Lower leg skin (tissue), 4 donors: ENCODE measurements around the gene TBXAS1. TPM values are rescaled to one million over a fixed set of nuclear protein-coding genes. Genes with fewer than 3 reads are reported as not detected.
"Not testable (repeated sequence)": the region's sequence is repeated elsewhere in the genome, so short reads cannot be mapped to it uniquely, and the experiment has no call there.

Experiments used
- DNase-seq, 2 donors: peaks; one replicate each; pipeline ENCODE4 v3.0.0-alpha.2; 2019; ENCODE audit warnings: low spot score in 2 of 2
- H3K4me3 ChIP-seq: fragments of 200-600 bp; sonication (generic); 2 replicates; pipeline ENCODE4 v1.5.1; 2017; ENCODE audit warnings: mild to moderate bottlenecking, low read depth; ENCODE audit not compliant: poor library complexity, severe bottlenecking
- POLR2A ChIP-seq, 2 donors: fragments of 450-650 bp; IDR thresholded peaks; one replicate each; pipeline ENCODE4 v1.6.1; 2016 to 2017; ENCODE audit warnings: antibody characterized with exemption in 2 of 2, mild to moderate bottlenecking in 1 of 2, moderate library complexity in 1 of 2
- WGBS, 2 donors: methylation state at CpG; one replicate each; pipeline ENCODE4 v1.1.5; 2018; 5-methylcytosine and 5-hydroxymethylcytosine counted together
- intact Hi-C: fragments of 100-400 bp; cut with DNase I; formaldehyde crosslinking; loops from one replicate; pipeline ENCODE4 v1.15.0; 2023; ENCODE audit warnings: low total_unique reads
- total RNA-seq, 4 donors: library from RNA; depleted of rRNA; stranded (reverse); fragments of >200 nt; gene quantifications; one replicate each; pipeline ENCODE4 v1.1.0, GENCODE V29; 2016
- TF ChIP-seq, protein P1 (sequence below), 3 donors: fragments of 450-650 bp; IDR thresholded peaks; one replicate each; pipeline ENCODE4 v1.5.1; 2016; ENCODE audit warnings: antibody characterized with exemption in 3 of 3, mild to moderate bottlenecking in 3 of 3, moderate library complexity in 2 of 3

Gene TBXAS1
- total RNA-seq, 4 donors from 2014 or later = 0.91 to 9.9 (median 2.4) TPM

DNA sequence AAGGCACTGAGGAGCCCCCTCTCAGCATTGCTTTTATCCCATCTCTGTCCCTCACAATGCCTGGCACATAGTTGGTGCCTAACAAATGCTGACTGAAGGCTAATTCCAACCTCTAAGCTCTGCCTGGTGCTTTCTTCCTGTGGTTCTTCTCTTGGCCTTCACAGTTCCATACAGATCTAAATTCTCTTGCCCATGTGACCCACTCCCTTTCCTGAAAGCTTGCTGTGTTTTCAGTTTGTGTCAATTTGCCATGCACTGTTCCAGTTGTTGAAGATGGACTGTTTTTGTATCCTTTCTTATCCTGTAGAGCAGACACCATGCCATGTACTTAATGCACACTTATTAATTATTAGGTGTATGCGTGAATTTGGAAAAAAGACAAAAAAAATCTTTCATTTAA, 9.2 kb downstream of the TBXAS1 start:
- WGBS, 2 donors = 78 to 86% methylated on average over 1 of the region's 1 CpG
- no peak for DNase-seq

GRCh38 chr7:139838876-139839275, 9.8 kb downstream of the TBXAS1 start:
- intact Hi-C loops = no loop called here
- TF ChIP-seq, protein P1, sequence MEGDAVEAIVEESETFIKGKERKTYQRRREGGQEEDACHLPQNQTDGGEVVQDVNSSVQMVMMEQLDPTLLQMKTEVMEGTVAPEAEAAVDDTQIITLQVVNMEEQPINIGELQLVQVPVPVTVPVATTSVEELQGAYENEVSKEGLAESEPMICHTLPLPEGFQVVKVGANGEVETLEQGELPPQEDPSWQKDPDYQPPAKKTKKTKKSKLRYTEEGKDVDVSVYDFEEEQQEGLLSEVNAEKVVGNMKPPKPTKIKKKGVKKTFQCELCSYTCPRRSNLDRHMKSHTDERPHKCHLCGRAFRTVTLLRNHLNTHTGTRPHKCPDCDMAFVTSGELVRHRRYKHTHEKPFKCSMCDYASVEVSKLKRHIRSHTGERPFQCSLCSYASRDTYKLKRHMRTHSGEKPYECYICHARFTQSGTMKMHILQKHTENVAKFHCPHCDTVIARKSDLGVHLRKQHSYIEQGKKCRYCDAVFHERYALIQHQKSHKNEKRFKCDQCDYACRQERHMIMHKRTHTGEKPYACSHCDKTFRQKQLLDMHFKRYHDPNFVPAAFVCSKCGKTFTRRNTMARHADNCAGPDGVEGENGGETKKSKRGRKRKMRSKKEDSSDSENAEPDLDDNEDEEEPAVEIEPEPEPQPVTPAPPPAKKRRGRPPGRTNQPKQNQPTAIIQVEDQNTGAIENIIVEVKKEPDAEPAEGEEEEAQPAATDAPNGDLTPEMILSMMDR (IDR thresholded peaks at IDR 0.05) = no peak
- no peak for TF ChIP-seq POLR2A (IDR thresholded peaks at IDR 0.05)
- H3K4me3 ChIP-seq = no peak overlapping the region
- DNase-seq = peak in 1 of 2 donors; percentile 8
- WGBS, 2 donors = 62 to 66% methylated on average over 6 of the region's 6 CpGs

More for the DNA sequence above, 9.2 kb downstream of the TBXAS1 start:
- no peak overlapping the region for H3K4me3 ChIP-seq
- intact Hi-C loops = no loop called here
- TF ChIP-seq, protein P1 (IDR thresholded peaks at IDR 0.05) = no peak
- TF ChIP-seq POLR2A (IDR thresholded peaks at IDR 0.05) = no peak

DNA sequence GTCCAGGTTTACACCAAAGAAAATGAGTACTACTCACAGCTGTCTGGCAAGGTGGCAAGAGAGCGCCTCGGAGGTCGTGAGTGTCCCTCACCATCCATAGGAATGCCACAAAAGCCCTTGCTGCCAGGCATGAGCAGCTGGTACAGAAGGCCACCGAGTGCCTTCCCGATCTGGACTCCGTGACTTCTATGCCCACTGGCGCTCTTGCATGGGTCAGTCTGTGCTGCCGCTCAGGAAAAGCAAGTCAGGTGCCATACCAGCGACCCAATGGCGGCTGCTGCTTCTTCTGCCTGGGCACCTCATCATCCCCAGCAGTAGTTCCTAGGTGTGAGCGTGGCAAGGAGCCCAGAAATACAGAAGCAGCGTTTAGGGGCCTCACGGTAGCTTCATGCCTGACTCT, 11.7 kb downstream of the TBXAS1 start:
- intact Hi-C loops = loop anchor here (1.0 kb wide), 1 partner anchor 40 kb away; no protein-coding TSS in a partner anchor
- H3K4me3 ChIP-seq = no peak overlapping the region
- peak in 1 of 2 donors; percentile 74 for DNase-seq
- 91 to 95% methylated on average over 13 of the region's 13 CpGs for WGBS, 2 donors
- no peak for TF ChIP-seq POLR2A (IDR thresholded peaks at IDR 0.05)
- TF ChIP-seq, protein P1 (IDR thresholded peaks at IDR 0.05) = no peak

DNA sequence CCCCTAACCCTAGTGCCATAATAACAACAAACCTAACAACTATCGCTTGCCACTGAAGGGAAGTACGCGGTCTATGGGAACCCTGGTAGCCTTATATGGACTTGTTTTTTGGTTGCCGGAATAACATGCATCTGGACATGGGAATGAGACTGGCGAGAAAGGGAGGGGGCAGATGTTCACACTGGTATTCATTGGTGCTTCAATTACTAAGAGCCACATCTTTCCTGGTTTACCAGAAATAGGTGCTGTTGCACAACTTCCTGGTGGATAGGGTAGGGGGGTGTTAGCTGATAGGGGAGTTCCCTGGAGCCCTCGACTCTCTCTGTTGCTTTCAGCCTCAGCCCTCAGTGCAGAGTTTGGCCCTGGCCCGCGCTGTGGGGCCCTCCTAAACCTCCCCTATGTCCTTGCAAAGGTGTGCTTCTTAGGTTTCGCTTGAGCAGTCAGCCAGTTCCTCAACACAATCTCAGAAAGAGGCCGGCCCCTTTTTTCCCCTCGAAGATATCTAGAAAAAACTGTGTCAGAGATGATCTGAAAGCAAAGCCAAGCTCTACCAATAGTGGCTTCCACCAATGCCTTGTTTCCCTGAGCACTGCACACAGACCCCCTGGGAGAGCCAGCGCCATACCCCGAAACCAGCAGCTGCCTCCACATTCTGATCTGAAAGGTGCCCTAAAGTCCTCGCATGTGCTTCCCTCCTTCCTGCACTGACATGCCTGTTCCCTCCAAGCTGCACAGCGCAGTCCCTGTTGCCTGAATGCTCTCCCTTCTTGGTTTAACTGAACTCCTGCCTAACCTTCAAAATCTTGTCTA, 13.5 kb downstream of the TBXAS1 start:
- H3K4me3 ChIP-seq = no peak overlapping the region
- peak in 1 of 2 donors; percentile 52 for DNase-seq
- TF ChIP-seq, protein P1 (IDR thresholded peaks at IDR 0.05) = no peak
- no peak for TF ChIP-seq POLR2A (IDR thresholded peaks at IDR 0.05)
- intact Hi-C loops = no loop called here
- WGBS, 2 donors = 73 to 81% methylated on average over 15 of the region's 15 CpGs

DNA sequence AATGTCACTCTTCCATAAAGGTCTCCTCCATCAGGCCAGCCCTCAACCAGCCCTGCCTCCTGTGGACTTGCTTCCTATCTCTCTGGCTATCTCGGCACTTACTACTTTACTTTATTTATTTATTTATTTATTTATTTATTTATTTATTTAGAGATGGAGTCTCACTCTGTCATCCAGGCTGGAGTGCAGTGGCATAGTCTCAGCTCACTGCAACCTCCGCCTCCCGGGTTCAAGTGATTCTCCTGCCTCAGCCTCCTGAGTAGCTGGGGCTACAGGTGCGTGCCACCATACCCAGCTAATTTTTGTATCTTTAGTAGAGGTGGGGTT, 14.1 kb downstream of the TBXAS1 start:
- 97 to 98% methylated on average over 4 of the region's 4 CpGs for WGBS, 2 donors
- H3K4me3 ChIP-seq, DNase-seq, intact Hi-C loops: not testable (repeated sequence)

DNA sequence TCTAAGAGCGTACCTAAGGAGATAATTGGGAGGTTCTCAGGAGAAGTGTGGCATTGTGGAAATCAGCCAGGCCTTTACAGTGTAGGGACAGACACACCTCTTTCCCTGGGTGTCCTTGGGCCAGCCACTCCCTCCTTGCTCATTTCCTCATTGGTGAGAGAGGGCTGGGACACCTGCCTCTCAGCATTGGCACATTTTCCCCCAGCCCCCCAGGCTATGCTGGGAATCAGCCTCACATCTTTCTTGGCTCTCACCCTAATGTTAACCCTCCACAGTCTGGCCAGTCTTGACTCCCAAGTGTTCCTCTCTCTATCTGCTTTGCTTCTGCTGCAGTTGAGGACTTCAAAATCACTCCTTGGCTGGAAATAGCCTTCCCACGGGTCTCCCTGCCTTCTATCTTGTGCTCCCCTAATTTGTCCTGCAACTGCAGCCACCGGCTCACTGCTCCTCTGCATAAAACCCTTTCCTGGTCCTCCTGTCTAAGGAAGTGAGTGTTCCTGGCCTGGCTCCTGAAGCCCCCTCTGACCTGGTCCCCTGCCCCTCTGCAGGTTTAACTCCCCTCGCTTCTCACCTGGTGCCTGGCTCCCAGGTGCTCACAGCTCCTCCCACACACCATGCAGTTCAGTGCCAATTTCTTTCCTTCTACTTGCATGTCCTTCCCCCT, 15.8 kb downstream of the TBXAS1 start:
- intact Hi-C loops = no loop called here
- H3K4me3 ChIP-seq = no peak overlapping the region
- DNase-seq = peak in 1 of 2 donors; percentile 62
- WGBS, 2 donors = 49 to 76% methylated on average over 4 of the region's 4 CpGs
- TF ChIP-seq, protein P1 (IDR thresholded peaks at IDR 0.05) = no peak
- no peak for TF ChIP-seq POLR2A (IDR thresholded peaks at IDR 0.05)
